ENCODE results near the gene CLEC2L.

The CLEC2L gene

DNA sequence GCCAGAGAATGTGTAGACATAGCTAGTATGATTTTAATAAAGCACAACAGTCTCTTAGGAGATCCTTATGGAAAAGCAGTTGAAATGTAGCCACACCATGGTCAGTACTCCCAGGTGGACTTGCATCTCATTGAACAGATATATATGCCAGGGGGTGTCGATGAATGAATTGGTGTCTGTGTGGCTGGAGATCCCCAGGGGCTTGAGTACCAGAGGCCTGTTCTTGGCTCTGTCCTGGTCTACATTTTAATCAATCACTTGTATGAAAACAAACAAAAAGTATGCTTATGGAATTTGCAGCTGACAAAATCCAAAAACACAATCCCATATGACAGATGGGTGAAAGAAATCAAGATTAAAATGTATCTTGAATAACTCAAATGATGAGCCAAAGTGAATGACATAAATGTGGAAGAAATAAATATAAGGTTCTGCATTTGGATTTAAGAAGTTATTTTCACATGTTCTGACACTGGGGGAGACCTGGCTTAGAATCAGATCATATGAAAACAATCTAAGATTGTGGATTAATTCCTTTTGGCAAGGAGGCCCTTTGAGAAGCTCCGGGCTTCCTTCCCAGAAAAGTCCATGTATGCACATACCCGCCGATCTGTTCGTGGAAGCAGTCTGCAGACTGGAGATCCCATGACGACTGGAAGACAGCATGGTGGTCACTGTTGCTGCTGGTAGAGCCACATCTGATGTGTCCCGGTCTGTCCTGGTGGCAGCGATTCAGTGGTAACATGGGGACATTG lies 15.6 kb downstream of the CLEC2L start:
- TF ChIP-seq, protein P1, sequence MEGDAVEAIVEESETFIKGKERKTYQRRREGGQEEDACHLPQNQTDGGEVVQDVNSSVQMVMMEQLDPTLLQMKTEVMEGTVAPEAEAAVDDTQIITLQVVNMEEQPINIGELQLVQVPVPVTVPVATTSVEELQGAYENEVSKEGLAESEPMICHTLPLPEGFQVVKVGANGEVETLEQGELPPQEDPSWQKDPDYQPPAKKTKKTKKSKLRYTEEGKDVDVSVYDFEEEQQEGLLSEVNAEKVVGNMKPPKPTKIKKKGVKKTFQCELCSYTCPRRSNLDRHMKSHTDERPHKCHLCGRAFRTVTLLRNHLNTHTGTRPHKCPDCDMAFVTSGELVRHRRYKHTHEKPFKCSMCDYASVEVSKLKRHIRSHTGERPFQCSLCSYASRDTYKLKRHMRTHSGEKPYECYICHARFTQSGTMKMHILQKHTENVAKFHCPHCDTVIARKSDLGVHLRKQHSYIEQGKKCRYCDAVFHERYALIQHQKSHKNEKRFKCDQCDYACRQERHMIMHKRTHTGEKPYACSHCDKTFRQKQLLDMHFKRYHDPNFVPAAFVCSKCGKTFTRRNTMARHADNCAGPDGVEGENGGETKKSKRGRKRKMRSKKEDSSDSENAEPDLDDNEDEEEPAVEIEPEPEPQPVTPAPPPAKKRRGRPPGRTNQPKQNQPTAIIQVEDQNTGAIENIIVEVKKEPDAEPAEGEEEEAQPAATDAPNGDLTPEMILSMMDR (IDR thresholded peaks at IDR 0.05; ENCODE audit: low read depth, low read length), result no peak
- no peak for DNase-seq (ENCODE audit: low read depth in 2 of 2)
- H3K4me3 ChIP-seq (replicated peaks in 1 of 2; ENCODE audit: low read depth in 2 of 2, low read length in 2 of 2), result no peak overlapping the region

- no peak for DNase-seq (ENCODE audit: low read depth in 2 of 2)
- TF ChIP-seq, protein P1 (IDR thresholded peaks at IDR 0.05; ENCODE audit: low read depth, low read length), result no peak
- no peak overlapping the region for H3K4me3 ChIP-seq (replicated peaks in 1 of 2; ENCODE audit: low read depth in 2 of 2, low read length in 2 of 2)
Observed at GRCh38 chr7:139540203-139540602, 16.7 kb downstream of the CLEC2L start.

- TF ChIP-seq, protein P1 (IDR thresholded peaks at IDR 0.05; ENCODE audit: low read depth, low read length), result no peak
- DNase-seq (ENCODE audit: low read depth in 2 of 2), result no peak
- H3K4me3 ChIP-seq (replicated peaks in 1 of 2; ENCODE audit: low read depth in 2 of 2, low read length in 2 of 2), result no peak overlapping the region
Observed at GRCh38 chr7:139541600-139542307, 18.3 kb downstream of the CLEC2L start.

DNA sequence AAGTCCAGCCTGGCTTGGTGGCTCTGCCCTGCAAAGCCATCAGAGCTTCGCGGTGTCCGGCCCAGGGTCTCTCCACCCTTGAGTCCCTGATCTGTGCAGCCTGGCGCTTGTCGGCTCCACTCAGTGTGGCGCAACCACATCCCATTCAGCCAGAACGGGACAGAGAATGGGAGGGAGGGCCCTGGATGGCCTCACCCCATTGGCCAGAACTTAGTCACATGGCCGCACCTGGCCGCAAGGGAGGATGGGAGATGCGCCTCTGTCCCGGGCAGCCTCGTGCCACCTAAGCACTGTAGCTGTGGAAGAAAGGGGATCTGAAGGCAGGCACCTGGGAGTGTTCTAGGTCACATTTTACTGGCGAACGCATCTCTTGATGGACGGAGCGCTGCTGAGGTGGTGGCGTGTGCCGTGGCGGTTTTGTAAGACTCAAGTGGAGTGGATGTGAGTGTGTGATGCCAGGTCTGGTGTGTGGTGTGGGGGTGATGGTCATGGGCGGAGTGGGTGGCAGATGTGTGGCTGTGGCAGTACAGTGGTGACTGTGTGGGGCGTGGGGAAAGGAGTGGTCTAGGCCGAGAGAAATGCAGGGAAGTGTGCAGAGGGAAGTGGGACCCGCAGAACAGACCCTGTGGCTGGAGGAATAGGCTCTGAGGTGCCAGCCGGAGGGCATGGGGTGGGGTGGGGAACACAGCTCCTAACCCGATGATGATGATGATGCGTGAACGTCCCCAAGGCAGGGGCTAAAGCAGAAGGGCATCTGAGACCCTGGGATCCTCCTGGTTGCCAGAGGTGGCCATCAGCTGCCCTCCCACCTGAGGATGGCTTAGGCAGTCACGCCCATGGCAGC lies 19.0 kb downstream of the CLEC2L start:
- TF ChIP-seq, protein P1 (IDR thresholded peaks at IDR 0.05; ENCODE audit: low read depth, low read length), result no peak
- DNase-seq (ENCODE audit: low read depth in 2 of 2), result no peak
- no peak overlapping the region for H3K4me3 ChIP-seq (replicated peaks in 1 of 2; ENCODE audit: low read depth in 2 of 2, low read length in 2 of 2)

- DNase-seq (ENCODE audit: low read depth in 2 of 2), result no peak
- no peak overlapping the region for H3K4me3 ChIP-seq (replicated peaks in 1 of 2; ENCODE audit: low read depth in 2 of 2, low read length in 2 of 2)
- TF ChIP-seq, protein P1 (IDR thresholded peaks at IDR 0.05; ENCODE audit: low read depth, low read length), result no peak
Observed at GRCh38 chr7:139543801-139544603, 20.5 kb downstream of the CLEC2L start.

DNA sequence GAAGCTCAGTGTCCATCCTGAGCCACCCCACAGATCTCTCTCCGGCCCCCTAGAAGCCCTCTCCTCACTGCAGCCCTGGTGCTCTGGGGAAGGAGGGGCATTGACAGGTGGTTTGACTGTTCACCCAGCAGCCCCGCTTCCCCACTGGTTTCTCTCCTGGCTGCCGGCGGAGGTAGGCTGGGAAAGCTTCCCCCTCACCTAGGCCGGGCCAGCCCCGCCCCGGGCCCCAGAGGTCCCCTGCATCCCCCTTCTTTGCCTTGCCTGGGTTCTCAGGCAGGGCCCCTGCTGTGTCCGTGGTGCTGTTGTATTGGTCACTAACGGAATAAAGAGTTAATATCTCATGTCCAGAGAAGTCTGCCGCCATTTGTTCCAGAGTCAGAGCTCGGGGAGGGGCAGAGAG lies 21.2 kb downstream of the CLEC2L start:
- TF ChIP-seq, protein P1 (IDR thresholded peaks at IDR 0.05; ENCODE audit: low read depth, low read length), result no peak
- DNase-seq (ENCODE audit: low read depth in 2 of 2), result no peak
- no peak overlapping the region for H3K4me3 ChIP-seq (replicated peaks in 1 of 2; ENCODE audit: low read depth in 2 of 2, low read length in 2 of 2)
